HuH-7.5 (cell line): ENCODE results near the gene TMEM175.
"Not testable (repeated sequence)": the region's sequence is repeated elsewhere in the genome, so short reads cannot be mapped to it uniquely, and the experiment has no call there.

Experiments used
- DNase-seq: peaks from one replicate; pipeline ENCODE4 v3.0.0; 2011; ENCODE audit warnings: low spot score

TMEM175 gene

DNA sequence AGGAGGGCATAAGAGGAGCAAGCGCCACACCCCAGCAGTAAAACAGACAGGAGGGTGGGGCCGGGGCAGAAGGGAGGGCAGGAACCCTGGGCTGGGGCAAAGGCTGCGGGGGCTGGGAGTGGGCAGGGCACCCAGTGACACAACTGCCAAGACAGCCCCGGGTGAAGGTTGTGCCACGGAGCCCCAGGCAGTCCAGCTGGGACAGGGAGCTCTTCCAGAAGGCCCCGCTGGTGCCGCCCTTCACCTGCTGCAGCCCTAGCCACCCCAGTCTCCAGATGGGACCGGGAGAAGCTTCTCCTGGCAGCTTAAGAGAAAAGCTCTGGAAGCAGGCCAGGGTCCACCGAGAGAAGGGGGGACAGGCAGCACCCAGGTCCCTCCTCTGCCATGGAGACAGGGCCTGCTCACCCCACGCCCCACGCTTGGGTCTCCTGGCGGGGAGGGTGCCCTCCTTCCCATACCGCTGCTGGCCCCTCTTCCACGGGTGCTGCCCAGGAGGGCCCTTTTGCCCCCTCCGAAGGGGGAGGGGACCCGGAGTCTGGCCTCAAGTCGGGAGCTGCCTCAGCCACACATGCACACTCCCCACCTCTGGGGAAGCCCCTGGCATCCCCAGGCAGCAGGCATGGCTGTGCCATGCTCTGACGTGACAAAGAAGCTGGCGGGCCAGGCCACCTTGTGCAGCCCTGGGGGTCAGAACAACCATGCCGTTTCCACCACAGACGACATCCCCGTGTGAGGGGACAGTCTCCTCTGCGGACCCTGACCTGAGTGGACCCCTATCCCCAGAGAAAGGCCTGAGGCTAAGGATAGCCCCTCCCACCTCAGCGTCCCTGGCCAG, 39.6 kb downstream of the TMEM175 start:
- no peak for DNase-seq

DNA sequence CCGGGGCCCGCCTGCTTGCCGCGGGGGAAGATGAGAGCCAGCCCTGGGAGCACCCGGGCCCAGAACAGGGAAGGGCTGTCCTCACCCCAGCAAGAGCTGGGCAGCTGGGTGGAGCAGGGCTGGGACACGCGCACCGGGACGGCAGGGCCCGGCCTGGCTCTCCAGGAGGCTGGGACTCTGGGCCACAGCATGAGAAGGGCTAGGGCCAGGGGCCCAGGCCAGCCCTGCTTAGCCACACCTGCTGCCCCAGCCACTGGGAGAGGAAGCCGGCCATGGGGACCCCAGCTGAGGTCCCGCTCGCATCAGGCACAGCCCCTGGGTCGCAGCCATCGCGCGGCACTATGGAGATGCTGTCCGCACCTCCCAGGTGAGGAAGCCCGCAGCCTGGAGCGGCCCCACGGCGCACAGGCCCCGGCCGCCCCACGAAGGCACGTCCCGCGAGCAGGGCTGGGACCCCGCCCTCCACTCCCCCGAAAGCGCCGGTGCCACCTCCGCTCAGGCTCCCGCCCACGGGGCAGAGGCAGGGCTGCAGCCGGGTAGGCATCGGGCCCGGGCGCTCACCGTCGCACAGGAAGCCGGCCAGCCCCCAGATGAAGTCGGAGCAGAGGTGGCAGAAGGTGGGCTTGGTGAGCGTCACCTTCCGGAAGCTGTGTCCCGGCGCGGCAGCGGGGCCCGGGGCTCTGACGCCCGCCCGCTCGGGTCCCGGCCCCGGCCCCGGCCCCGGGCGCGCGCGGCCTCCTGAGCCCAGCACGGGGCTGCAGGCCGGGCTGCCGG, 40.6 kb downstream of the TMEM175 start:
- DNase-seq, result peak; percentile 85

DNA sequence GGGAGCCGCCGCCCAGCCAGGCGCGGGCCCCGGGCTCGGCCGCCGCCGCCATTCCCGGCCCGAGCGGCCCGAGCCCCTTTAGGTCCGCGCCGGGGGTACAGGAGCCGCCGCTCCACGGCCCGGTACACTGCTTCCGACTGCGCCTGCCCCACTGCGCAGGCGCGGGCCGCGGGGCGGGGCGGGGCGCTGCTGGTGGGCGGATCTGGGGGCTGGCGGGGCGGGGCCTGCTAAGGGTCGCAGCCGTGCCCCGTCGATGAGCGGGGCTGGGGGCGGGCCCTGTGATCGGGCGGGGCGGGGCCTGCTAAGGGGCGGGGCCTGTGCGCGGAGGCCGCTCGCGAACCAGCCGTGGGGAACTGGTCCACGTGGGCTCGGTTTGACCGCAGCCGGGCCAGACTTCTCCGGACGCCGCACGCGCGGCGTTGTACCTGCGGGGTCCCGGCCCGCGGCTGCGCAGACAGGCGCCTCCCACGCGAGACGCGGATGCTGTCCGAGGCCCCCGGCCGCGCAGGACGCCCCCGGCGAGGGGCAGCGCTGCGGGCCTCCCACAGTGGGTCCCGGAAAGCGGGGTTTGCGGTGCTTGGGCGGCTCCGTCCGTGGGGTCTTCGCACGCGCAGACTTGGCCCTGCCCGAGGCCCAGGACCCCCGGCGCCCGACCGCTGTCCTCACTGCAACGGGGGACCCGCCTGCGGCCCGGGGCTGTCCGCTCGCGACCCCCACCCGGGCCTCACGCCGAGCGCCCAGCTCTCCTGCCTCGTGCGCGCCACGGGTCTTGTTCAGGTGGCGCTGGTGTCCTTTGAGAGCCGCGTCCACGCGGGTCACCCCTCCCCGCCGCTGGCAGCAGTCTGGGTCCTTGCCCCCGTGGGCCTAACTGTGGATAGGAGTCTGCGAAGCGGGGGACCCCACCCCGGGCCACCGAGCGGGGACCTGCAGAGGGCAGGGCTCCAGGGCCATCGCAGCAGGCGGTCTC, 41.5 kb downstream of the TMEM175 start, which contains the start of gene DGKQ:
Gene DGKQ (minus strand): TSS at position 139 of the 967 bp plus-strand sequence. CDS start 87 bp downstream, at position 52.
- DNase-seq, result peak; percentile 98

DNA sequence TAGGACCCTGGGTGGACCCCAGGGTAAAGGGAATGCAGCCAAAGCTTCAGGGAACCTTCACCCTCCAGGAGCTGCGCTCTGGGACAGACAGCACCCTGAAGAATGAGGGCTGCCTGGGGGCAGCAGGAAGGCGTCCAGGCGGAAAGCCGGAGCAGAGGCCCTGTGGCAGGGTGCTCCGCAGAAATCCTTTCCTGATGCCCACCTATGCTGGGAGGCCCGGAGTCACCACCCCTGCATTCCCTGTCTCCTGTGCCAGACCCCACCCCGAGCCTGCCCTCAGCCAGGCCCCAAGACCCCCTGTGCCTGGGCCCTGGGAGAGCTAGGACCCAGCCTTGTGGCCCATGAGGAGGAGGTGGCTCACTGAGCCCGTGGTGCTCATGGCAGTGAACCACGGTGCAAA, 42.4 kb downstream of the TMEM175 start:
- no peak for DNase-seq

DNA sequence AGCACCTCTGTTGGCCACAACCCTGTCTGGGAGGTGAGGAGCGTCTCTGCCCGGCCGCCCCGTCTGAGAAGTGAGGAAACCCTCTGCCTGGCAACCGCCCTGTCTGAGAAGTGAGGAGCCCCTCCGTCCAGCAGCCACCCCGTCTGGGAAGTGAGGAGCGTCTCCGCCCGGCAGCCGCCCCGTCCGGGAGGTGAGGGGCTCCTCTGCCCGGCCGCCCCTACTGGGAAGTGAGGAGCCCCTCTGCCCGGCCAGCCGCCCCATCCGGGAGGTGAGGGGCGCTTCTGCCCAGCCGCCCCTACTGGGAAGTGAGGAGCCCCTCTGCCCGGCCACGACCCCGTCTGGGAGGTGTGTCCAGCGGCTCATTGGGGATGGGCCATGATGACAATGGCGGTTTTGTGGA, 43.8 kb downstream of the TMEM175 start:
- DNase-seq, result not testable (repeated sequence)

DNA sequence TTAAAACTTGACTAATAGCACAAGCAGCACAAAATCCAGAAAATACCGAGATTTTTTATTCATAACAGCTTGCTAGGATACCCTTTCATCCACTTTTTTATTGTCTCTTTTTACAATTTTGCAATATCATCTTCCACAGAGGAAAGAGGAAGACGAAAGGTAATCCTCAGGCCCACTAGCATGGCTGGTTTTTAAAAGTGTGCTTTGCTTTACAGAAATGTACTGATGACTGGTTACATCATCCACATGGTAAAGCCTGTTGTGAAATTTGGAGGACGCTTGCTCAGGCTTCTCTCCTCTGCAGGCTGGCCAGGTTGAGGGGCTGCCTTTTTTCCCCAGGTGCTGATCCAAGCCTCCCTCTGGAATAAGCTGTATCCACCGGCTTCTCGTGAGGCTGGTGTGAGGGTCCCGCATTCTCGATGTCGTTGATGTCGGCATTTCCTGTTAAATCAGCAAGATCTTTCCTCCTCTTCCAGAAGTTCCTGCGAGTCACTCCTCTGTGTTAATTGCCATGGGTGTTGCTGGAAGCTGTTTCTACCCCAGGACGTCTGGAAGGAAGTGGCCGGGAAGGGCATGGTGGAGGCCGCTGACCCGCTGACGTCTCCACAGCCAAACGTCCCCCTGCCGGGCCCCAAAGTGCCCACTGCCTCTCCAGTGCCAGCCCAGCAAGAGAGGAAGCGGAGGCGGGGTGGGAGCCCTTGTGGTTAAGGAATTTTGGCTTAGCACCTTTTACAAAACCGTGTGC, 46.9 kb downstream of the TMEM175 start:
- DNase-seq, result peak; percentile 92

DNA sequence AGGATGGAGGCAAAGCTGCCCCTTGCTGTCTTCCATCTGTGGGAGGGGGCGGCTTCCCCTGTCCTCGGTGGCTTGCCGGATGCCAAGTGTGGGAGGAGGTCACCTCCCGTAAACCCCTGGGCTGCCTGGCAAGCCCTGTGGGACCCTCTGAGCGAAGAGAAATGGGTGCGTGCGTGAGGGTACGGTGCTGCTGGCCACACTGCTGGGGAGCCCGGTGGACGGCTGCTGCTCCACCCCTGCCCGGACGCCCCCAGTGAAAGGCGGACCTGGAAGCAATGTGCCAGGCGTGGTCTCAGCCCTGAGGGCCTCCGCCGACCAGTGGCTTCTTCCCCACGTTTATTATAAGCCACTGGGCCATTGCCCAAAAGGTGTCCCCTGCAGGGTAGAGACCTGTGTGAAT, 50.0 kb downstream of the TMEM175 start:
- no peak for DNase-seq

DNA sequence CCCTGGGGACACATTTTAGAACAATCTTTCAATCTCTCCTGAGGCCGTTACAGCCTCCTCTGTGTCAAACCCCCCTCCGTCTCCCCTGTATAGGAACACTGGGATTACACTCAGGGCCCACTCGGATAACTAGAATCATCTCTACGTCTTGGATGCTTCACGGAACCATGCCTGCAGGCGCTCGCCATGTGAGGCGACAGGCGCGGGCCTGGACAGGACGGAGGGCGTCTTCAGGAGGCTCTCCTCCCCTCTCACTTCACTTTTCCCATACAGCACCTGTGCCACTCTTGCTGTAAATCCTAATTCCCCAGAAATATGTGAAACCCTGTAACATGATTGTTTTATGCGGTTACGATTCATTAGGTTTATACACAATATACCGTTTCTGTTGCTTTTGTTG, 50.6 kb downstream of the TMEM175 start:
- no peak for DNase-seq

DNA sequence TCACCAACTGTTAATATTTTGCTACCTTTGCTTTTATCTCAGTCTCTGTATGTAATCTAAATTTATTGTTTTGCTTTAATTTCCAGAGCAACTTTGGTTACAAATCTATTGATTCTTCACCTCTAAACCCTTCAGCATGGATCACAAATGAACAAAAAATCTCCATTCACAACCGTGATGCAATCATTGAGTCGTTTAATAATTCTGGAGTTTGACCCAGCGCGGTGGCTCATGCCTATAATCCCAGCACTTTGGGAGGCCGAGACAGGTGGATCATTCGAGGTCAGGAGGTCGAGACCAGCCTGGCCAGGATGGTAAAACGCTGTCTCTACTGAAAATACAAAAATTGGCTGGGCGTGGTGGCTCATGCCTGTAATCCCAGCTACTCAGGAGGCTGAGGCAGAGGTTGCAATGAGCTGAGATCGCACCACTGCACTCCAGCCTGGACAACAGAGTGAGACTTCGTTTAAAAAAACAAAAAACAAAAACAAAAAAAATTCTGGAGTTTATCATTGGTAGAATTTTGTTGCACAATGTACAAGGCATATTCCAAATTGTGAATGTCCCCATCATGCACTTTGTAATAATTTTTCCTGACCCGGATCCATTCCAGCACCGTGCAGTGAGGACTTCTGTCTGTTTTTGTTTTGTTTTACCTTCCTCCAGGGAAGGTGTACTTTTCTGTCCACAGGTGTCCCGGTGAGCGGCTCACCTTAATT, 52.2 kb downstream of the TMEM175 start:
- no peak for DNase-seq

DNA sequence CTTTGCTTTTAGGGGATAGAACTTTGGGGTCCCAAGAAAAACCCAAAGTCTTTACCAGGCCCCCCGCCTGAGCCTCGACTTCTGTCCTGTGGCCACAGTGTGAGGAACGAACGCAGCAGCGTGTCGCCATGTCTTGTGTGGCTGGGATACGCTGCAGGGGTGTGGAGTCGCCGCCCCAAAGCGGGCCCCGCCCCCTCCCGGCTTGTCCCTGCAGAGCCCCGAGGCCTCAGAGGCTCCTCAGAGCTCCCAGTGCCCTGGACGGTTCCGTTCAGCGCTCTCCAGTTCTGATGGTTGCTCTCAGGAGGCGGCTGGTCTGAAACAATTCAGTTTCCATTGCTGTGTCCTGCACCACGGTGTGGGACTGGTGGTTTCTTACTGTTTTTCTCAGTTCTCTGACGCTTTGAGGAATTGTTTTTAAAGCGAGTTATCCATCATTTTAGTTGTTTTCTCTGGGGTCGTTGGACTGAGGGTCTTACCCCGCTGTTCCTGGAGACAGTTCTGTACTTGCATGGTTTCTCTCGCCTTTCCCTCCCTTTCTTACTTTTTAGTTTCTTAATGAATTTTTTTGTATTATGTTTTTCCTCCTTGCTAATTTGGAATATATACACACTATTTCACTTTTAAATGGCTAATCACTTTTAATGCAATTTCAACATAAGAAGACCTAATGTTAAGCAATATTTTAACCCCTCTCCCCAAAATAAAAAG, 53.0 kb downstream of the TMEM175 start:
- DNase-seq, result peak; percentile 98

DNA sequence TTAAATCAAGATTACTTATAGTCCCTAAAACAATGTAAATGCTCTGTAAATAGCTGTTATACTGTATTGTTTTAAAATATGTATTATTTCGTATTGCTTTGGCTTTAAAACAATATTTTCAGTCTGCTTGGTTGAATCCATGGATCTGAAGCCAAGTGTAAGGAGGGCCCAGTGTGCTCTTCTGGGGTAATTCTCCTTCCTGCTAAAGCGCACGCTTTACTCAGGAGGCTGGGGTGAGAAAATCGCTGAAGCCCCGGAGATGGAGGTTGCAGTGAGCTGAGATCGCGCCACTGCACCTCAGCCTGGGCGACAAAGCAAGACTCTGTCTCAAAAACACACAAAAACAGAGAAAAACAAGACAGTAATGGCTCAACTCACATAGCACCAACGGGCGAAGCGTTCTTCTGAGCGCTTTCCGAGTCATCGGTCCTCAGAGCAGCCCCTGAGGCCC, 54.2 kb downstream of the TMEM175 start:
- DNase-seq, result no peak

DNA sequence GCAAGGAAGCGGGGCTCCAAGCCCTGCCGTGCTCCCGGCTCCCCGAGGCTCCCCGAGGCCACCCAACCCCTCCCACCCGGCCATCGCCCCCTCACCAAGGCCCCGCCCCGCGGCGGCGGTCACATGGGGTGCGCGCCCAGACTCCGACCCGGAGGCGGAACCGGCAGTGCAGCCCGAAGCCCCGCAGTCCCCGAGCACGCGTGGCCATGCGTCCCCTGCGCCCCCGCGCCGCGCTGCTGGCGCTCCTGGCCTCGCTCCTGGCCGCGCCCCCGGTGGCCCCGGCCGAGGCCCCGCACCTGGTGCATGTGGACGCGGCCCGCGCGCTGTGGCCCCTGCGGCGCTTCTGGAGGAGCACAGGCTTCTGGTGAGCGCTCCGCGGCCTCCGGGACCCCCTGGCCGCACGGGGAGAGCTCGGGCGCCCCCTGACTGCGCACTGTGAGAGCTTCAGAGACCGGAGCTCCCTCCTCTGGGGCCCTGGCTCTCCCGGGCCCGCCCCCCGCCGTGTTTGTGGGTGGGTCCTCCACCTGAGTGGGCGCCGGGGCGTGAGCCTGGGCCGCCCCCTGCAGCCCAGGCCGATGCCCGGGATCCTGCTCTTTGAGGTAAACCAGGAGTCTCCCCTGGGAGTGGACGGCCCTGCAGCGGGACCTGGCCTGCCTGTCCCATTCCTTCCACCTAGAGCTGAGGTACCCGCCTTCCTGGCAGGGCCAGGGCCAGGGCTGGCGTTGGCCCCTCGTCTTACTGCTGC, 54.8 kb downstream of the TMEM175 start, which contains the start of gene IDUA:
Gene IDUA (plus strand): TSS at position 166 of the 745 bp plus-strand sequence. CDS start 41 bp downstream, at position 207.
- DNase-seq, result peak; percentile 89

DNA sequence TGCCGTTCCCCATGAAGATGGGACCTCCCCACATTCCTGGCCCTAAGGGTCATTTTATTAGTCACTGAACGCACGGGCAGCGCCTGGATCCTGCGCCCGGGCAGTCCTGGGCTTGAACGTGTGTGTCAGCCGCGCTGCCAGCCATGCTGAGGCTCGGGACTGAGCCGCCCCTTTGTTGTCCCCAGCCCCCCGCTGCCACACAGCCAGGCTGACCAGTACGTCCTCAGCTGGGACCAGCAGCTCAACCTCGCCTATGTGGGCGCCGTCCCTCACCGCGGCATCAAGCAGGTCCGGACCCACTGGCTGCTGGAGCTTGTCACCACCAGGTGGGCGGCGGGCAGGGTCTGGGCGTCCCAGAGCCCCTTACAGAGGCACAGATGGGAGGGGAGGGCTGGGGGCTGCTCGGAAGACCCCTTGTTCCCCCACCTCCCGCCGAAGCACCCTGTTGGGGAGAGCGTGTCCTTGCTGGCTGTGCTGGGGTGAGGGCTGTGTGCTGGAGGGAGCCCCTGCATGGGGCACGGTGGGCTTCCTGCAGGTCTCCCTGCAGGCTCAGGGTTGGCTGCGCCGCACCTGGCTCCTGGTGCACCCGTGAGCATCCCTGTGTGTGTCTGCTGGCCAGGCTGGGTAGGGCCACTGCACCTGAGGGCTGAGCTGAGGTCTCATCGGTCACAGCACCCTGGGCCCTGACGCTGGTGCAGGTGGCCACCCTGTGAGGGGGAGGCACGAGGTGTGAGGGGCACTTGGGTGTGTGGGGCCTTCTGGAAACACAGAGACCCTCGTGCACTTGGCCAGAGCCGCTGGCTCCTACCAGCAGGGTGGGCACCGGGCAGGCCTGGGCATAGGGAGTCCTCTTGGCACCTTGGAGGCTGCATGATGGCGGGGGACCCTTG, 55.6 kb downstream of the TMEM175 start:
- no peak for DNase-seq

DNA sequence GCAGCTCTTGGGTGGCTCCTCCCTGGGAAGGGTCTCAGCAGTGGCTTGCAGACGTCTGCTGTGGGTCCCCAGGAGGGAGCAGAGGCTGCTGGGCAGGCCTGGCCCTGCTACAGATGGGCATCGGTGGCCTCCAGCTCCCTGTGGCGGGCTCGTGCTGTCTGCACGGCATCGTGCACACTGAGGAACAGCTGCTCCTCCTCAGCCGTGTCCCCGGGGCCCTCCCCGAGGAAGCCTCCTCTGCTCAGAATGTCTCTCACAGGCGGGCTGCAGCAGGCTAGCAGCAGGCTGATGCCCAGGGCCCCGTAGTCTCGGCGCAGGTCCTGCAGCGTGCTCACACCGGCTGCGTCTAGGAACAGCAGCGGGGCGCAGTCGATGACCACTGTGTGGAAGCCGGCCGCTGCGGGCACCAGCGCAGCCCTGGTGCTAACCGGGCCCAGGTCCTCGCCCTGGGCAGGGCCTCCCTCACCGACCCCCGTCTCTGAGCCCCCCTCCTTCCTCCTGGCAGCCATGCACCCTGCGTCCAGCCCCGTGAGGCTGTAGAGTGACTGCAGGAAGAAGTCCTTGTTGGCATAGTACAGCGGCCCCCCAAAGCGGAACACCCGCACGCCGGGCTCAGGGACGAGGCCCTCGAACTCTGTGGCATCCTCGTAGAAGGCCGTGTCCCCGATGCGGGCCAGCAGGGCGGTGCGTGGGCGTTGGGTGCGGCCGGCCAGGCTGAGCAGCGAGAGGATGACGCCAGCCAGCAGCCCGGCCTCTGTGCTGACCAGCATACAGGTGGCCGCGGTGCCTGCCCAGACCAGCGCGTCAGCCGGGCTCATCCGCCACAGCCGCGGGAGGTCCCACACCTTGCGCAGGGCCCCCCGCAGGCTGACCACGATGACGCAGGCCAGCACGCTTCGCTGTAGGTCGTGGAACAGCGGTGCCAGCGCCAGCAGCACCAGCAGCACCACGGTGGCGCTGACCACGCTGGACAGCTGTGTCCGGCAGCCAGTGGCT, 56.8 kb downstream of the TMEM175 start:
- no peak for DNase-seq

DNA sequence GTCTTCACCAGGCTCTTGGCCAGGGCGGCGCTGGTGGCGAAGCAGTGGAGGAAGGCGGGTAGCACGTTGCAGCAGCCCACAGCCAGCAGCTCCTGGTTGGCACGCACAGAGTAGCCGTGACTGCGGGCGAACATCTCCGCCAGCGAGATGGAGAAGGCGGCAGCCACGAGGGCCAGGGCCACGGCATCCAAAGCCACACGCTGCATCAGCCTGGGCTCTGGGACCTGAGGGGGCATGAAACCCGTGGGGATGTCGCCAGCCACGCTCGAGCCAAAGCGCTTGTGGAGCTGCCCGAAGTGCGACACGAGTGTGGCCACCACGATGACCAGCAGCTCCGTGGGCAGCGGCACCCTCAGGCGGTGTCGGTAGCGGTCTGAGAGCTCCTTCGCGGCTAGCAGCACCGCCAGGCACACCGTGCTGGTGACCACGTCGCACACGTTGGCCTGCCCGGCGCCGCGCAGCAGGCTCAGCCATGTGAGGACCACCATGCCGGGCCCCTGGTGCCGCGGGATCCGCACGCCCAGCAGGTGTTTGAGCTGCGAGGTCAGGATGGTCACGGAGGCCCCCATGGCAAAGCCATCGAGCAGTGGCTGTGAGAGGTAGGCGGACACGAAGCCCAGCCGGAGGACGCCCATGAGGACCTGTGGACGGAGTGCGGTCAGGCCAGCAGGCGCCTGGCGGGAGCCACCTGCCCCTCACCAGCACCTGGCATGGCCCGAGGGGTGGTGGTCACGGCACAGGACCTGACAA, 57.6 kb downstream of the TMEM175 start:
- DNase-seq, result no peak
